Cortex of kidney (tissue), 1 donor: ENCODE data around the gene GRHL1.
"Not testable (repeated sequence)": the region's sequence is repeated elsewhere in the genome, so short reads cannot be mapped to it uniquely, and the experiment has no call there.

ENCODE experiments used
- DNase-seq: peaks from one replicate; lab custom pipeline; 2025; lab: John Stamatoyannopoulos, UW

The GRHL1 gene

GRCh38 chr2:10009811-10010781, 58.6 kb downstream of the GRHL1 start:
- DNase-seq = no peak

- not testable (repeated sequence) for DNase-seq
Measured at GRCh38 chr2:10010861-10011605, 59.5 kb downstream of the GRHL1 start.

GRCh38 chr2:10011606-10012325, 60.3 kb downstream of the GRHL1 start:
- not testable (repeated sequence) for DNase-seq

- DNase-seq = not testable (repeated sequence)
Measured at GRCh38 chr2:10012366-10012962, 61.0 kb downstream of the GRHL1 start.

GRCh38 chr2:10012963-10013461, 61.5 kb downstream of the GRHL1 start:
- DNase-seq = no peak

- not testable (repeated sequence) for DNase-seq
Measured at GRCh38 chr2:10013651-10014417, 62.3 kb downstream of the GRHL1 start.

GRCh38 chr2:10014418-10015190, 63.1 kb downstream of the GRHL1 start:
- no peak for DNase-seq

- DNase-seq = not testable (repeated sequence)
Measured at GRCh38 chr2:10015376-10015989, 64.0 kb downstream of the GRHL1 start.

- no peak for DNase-seq
Measured at GRCh38 chr2:10016001-10016801, 64.7 kb downstream of the GRHL1 start.

GRCh38 chr2:10016802-10017258, 65.3 kb downstream of the GRHL1 start:
- DNase-seq = no peak

GRCh38 chr2:10017313-10017941, 65.9 kb downstream of the GRHL1 start:
- DNase-seq = no peak

- DNase-seq = no peak
Measured at GRCh38 chr2:10019174-10019573, 67.7 kb downstream of the GRHL1 start.

- DNase-seq = no peak
Measured at GRCh38 chr2:10019602-10020400, 68.3 kb downstream of the GRHL1 start.

GRCh38 chr2:10022041-10022421, 70.5 kb downstream of the GRHL1 start:
- no peak for DNase-seq

GRCh38 chr2:10022445-10022844, 71.0 kb downstream of the GRHL1 start:
- DNase-seq = no peak

GRCh38 chr2:10022966-10023662, 71.6 kb downstream of the GRHL1 start:
- no peak for DNase-seq
